Choroid plexus epithelial cell (primary cell): ENCODE data around the gene MGMT.

Experiments used
- DNase-seq: peaks from one replicate; pipeline ENCODE4 v3.0.0-alpha.2; 2010; ENCODE audit warnings: low read depth
- H3K4me3 ChIP-seq: 2 replicates; pipeline ENCODE4 v1.5.1; 2011; ENCODE audit warnings: low read depth, mild to moderate bottlenecking, control low read depth, low read length, moderate library complexity
- CTCF ChIP-seq: conservative IDR thresholded peaks from 2 replicates; pipeline ENCODE4 v1.5.1; 2011; ENCODE audit warnings: low read depth, mild to moderate bottlenecking, control low read depth, inconsistent platforms, low read length, moderate library complexity

Gene MGMT

DNA sequence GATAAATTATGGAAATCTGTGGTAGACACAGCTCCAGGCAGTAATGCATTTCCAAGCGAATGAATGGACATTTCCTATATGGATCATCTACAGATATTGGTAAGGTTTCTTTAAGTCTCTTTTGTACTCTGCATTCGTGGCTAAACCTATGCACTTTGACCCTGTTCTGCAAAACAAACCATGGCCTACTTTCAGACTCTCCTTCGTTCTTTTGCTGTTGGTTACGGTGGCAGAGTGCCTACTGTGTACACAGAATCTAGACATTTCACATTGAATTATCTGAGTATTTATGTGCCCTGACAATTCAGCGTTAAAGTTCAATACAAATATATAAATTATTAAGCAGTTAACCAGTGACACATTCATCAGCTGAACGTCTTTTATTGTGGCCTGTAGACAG lies 93.3 kb downstream of the MGMT start:
- no peak for TF ChIP-seq CTCF
- no peak for DNase-seq
- no peak overlapping the region for H3K4me3 ChIP-seq

DNA sequence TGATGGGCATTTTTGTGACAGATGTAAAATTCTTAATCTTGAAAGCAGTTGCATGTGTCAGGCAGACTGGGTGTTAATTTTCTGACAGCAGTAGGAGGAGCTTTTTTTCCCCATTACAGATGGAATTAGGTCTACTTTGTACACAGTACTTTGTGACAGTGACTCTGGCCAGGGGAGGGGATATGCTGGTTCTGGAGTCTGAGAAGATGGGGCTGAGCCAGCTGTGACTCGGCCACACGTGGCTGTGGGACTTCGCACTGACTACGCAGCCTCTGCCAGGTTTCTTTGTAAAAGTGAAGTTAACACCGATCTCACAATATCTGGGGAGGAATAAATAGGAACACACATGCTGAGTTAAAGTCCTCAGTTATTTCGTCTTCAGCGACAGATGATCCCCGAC lies 95.4 kb downstream of the MGMT start:
- no peak overlapping the region for H3K4me3 ChIP-seq
- TF ChIP-seq CTCF: no peak
- no peak for DNase-seq

DNA sequence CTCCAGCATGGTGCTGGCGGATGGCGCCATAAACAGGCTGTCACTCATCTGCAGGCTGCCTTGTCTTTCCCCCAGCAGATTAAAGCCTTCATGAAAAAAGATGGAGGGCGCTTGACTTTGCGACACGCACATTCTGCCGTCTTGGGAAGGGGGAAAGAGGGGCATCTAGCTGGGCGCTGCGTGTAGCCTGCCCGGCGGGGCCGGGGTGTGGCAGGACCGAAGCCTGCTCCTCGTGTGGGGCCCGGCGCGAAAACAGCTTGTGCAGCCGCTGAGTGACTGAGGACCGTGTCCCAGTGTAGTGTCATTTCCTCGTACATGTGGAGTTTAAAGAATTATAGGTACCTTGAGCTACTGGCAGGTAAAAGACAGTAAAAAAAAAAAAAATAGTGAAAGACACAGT lies 97.9 kb downstream of the MGMT start:
- DNase-seq: no peak

DNA sequence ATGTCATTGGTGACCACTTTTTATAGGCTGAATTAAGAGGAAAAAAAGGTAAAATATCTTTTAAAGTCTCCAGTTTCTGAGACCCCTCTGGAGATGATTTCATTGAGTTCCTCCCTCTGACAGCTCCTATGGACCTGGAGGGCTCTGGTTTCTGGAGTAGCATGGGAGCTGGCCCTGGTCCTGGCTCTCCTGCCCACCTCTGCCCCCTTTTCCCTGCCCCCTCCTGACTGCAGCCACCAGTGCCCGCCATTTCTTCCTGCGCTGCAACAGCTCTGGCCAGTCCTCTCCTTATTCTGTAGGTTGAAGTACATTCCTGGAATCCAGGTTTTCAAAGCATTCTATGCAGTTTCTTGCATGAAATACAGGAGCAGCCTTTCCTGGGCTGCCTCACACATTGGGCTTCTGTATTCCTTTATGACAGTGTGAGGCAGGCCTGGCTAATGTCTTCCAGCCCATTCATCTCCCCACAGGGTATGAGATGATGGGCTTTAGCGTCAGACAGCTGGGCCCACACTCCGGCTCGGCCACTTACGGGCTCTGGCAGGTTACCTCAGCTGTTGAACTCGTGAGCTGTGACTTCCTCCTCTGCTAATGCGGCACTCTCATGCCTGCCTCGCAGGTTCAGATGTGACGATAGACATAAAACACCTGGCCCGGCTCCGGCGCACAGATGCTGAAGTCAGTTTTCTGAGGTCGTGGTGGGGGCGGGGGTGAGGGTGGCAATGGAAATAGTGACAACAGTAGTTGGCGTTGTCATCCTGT lies 101.7 kb downstream of the MGMT start:
- TF ChIP-seq CTCF: no peak
- H3K4me3 ChIP-seq: no peak overlapping the region
- DNase-seq: no peak

More for the DNA sequence above, 97.9 kb downstream of the MGMT start:
- no peak overlapping the region for H3K4me3 ChIP-seq
- no peak for TF ChIP-seq CTCF

DNA sequence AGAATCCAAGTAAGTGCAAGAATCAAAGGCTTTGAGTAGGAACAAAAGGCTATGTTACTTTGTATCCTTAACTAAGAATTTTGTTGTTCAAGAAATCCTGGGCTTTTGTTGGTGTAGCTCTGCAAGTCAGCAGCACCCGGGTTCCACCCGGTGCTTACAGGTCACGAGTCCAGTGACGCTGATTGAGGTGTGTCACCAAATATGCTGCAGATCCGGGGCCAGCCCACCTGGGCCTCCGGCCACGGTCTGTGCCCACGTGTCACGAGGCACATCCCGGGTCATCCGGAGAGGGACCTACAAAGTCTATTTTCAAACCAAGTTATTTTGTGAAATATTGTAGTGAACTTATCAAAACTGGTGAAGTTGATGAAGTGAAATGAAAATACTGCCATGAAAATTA lies 103.1 kb downstream of the MGMT start:
- H3K4me3 ChIP-seq: no peak overlapping the region
- DNase-seq: no peak
- TF ChIP-seq CTCF: no peak

GRCh38 chr10:129579228-129579627 lies 112.2 kb downstream of the MGMT start:
- TF ChIP-seq CTCF: no peak
- no peak overlapping the region for H3K4me3 ChIP-seq
- no peak for DNase-seq

DNA sequence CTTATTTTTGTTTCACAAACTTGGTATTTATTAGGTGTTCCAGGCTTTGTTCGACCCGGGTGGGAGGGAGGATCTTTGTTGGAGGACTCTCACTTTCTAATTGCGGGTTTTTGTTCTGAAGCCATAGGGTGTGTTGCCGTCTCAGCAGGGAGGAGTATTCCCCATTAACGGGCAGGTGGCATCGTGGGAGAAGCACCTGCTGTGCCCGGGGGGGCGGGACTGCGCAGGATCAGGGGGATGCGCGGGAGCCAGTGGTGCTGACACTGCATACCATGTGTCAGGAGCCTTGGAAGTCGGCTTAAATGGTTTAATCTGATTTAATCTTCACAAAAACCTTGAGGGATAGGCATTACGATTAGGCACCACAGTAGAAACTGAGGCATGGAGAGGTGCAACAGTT lies 113.0 kb downstream of the MGMT start:
- no peak for DNase-seq
- no peak overlapping the region for H3K4me3 ChIP-seq
- TF ChIP-seq CTCF: no peak
